ENCODE data around the gene GALNT2.
A peak's percentile ranks its signal among the peaks of the same experiment; 100 is the strongest.

GALNT2 gene

DNA sequence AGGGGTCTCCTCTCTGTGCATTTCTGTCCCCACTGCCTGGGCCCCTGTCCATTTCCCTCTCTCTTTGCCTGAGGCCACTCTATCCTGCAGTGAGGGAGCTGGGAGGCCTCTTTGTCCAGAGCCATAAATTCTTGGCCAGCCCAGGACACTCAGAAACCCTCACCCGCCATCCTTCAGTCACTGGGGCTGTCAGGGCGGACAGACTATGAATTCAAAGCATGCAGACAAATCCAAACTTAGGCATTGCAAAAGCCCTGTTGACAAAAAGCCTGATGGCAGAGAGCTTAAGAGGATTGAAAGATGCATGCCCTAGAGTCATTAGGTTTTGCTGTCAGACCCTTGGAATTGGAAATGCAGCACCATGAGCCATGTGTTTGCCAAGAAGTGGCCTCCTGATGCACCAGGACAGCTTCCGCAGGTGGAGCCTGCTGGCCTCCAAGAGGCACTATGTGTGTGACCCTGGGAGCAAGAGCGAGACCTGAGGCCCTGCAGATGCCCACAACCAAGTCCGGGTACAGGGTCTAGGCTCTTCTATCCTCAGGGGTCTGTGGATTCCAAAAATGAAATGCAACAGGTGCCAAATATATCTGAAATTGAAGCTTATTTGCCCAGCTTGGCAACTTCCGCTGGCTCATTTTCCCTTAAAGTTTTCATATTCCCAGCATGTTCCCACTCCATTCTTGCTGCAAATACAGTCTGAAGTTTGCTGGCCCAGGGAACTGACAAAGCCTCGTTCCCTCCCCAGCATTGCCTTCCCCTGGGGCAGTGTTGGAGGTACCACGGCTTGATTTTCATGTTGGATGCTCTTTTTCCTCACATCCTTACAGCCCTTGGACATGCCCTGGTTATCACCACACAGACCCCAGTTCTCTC is 181.2 kb downstream of the GALNT2 start:
- no peak for DNase-seq

- no peak for DNase-seq
These were observed 181.8 kb downstream of the GALNT2 start for GRCh38 chr1:230248889-230249270.

DNA sequence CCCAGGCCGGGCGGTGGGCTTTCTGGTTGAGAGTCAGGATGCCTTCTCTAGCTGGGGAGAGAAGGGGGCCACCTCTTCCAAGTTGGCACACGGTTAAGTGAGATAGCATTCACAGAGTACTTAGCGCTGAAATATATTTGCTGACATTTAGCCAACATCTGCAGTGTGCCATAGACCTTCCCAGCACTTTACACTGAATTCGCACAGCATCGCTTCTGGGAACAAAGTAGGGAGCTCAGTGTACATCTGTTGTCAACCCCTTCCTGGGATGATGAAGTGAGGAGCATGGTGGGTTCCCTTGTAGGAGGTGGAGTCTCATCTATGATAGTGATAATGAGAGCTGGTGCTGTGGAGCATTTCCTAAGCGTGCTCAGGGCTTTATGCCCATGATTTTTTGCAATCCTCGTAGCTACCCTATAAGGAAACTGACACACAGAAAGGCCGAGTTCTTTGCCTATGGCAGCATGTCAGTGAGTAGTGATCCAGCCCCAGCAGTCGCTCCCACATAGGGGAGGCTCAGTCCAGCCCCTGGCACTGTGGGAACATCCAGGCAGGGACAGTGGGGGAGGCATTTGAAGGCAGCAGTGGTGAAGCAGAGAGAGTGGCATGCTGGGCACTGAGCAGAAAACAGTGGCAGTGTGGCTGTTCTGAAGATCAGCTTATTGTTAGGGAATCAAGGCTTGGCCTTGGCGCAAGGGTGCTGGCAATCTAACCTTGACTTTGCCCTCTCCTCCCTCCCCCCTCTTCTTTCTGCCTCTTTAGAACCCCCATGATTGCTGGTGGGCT is 182.8 kb downstream of the GALNT2 start:
- no peak for DNase-seq

- DNase-seq, result no peak
These were observed 183.6 kb downstream of the GALNT2 start for GRCh38 chr1:230250666-230251065.

GRCh38 chr1:230251644-230252191 is 184.7 kb downstream of the GALNT2 start:
- DNase-seq, result peak; percentile 34 to 53

DNA sequence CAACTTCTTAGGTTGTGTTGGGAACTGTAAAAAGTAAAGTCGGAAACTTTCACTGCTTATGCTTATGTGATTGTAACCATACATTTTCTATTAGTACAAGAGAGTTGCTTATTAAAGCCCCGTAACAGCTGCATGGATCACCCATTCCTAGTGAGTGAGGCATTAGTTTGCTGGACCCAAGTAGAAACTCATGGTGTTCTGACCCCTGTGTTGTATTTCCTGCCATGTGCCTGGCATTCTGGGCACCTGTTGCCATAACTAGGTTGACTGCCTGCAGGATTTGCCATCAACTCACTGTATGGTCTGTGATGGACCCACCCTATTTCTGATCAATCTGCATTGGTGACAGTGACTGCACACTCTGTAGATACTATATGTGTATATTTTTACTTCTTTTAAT is 186.1 kb downstream of the GALNT2 start:
- no peak for DNase-seq

DNA sequence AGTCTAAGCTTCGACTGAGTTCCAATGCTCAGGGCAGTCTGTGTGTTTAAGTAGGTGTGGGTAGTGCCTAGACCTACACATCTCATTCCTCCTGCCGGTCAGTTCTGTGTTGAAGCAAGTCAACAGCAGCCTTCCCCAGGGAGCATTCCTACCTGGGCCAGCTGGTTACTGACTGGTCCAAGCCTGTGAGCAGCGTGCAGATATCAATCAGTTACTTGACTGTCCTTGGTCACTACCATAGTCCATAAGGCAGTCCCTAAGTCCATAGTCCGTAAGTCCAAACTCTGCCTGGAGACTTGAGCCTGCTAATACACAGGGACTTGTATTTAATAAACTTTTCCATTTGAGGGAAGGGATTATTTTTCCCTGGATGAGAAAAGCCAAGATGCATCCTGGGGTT is 187.2 kb downstream of the GALNT2 start:
- no peak for DNase-seq

- no peak for DNase-seq
These were observed 188.1 kb downstream of the GALNT2 start for GRCh38 chr1:230255116-230255515.

GRCh38 chr1:230255991-230256390 is 189.0 kb downstream of the GALNT2 start:
- DNase-seq, result no peak

DNA sequence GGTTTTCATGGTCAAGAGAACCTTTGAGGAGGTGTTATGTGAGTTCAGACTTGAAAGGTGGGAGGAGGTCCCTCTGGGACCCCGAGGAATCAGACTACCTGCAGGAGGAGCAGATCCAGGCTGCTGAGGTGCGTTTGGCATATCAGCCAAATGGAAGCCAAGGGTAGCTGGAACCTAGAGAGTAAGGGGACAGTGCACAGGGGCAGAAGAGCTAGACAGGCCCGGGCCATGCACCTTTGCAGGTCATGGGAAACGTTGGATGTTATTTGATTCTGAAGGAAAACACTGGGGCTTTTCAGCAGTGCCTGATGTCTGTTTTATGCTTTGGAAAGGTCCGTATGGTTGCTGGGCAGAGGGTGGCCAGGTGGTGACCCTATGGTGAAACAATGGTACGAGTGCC is 189.9 kb downstream of the GALNT2 start:
- DNase-seq, result no peak

GRCh38 chr1:230259621-230260020 is 192.6 kb downstream of the GALNT2 start:
- no peak for DNase-seq

DNA sequence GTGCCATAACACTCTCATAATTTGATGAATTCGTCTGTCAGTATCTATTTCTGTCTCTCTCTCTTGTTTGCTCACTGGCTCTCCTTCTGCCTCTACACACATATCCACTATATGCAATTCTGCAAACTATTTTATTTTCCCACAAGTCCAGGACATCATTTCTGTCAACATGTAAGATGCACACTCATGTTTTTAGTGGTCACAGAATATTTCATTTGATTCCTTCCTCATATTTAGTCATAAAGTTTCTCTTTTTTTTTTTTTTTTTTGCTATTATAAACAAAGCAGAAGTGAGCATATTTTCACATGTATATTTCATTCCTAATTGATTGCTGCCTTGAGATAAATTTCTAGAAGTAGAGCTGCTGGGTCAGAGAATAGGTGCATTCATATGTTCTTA is 193.8 kb downstream of the GALNT2 start:
- no peak for DNase-seq

DNA sequence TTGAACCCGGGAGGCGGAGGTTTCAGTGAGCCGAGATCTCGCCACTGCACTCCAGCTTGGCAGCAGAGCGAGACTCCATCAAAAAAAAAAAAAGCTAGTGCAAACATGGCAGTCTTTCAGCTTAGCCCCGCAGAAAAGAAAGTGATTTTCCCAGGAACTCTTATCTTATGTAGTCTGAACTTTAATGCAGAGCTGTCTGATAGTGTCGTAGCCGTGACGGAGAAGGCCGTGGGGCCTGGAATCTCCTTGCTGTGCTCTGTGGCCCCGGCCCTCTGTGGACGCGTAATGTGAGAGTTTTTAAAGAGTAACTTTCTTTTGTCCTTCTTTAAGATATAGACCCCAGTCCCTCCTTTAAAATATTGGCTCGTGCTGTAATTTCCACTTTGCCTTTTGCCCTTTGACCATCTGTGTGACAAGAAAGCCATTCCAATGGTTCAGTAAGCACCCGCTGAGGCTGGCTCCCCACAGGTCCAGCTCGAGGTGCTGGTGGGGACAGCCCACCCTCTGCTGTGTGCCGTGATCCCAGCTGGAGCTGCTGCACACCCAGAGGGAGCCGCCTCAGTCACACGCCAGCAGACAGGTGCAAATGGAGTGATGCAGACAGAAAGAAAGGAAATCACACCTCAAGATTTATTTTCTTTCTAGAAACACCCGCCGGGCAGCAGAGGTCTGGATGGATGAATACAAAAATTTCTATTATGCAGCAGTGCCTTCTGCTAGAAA is 195.1 kb downstream of the GALNT2 start:
- DNase-seq, result no peak

- DNase-seq, result no peak
These were observed 196.0 kb downstream of the GALNT2 start for GRCh38 chr1:230262867-230263567.

GRCh38 chr1:230263568-230264195 is 196.6 kb downstream of the GALNT2 start:
- no peak for DNase-seq

GRCh38 chr1:230264342-230264741 is 197.3 kb downstream of the GALNT2 start:
- DNase-seq, result no peak

DNA sequence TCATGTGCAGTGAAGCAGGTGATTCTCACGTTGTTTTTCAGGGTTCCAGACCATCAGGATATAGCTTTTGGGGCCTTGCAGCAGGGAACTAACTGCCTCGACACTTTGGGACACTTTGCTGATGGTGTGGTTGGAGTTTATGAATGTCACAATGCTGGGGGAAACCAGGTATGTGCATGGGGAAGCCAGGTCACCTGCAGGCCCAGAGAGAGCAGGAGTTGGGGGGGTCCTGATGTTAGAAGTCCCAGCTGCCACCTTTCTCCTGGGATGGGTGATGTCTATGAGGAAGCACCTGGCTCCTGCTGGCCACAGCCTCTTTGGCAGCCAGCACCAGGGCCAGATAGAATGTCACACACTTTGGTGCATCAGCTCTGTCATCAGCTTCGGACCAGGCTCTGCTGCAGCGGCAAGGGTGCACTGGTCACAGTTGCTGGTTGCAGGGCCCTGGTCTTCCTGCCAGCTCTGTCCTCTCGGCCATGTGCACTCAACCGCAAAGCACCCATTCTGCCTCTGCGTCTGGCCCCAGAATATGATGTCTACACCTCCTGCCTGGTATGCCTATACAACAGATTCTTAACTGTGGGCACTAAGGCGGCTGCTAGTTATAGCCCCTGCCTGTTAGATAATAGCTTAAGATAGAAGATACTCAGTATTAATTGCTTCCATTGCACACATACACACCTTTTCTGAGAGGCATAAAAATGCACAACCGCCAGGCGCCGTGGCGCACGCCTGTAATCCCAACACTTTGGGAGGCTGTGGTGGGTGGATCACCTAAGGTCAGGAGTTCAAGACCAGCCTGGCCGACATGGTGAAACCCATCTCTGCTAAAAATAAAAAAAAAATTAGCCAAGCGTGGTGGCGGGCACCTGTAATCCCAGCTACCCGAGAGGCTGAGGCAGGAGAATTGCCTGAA is 198.4 kb downstream of the GALNT2 start:
- DNase-seq, result no peak

GRCh38 chr1:230266456-230266855 is 199.4 kb downstream of the GALNT2 start:
- no peak for DNase-seq

DNA sequence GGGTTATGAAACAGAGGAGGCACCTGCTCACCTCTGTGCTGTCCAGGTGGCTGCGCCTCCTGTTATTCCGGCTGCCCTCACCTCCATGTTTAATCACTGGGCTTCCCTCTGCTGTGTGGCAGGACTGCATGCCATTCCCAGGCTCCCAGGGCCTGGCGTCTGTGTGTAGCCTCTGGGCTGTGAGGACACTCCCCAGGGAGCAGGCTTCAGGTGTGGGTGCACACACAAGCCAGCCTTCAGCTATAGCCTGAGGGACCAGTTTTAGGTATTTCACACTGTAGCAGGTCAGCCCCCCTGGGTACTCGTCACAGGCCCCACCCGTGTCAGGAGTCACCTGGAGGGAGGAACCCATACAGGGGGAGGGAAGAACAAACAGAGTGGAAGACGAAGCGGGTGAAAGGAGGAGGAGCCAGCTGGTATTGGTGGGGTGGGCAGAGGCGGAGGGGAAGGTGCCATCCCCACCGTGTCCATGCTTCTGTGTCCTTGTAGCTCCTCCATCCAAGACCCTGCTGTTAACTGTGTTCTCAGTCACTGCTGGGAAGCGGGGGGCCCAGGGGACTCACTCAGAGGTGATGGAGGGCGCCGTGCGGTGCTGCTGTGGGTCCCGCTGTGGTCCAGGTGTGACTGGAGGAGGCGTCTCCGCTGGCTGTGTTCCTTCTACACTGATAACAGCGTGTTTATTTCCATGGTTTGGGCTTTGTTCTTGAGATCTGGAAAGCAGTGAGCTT is 200.5 kb downstream of the GALNT2 start:
- no peak for DNase-seq
